ENCODE measurements around the gene TNPO3.

Gene TNPO3

GRCh38 chr7:128941946-128942526 lies 112.9 kb downstream of the TNPO3 start:
- no peak overlapping the region for H3K4me3 ChIP-seq (ENCODE audit: low read depth, low read length)
- in situ Hi-C loops (cut with HindIII; ENCODE audit: low sequenced_read_pairs): no loop called here
- DNase-seq (ENCODE audit: low read depth): no peak
- TF ChIP-seq CTCF (IDR thresholded peaks at IDR 0.05; ENCODE audit: low read depth, low read length, missing control alignments): no peak

GRCh38 chr7:128941323-128941890 lies 113.5 kb downstream of the TNPO3 start:
- in situ Hi-C loops (cut with HindIII; ENCODE audit: low sequenced_read_pairs): no loop called here
- no peak for TF ChIP-seq CTCF (IDR thresholded peaks at IDR 0.05; ENCODE audit: low read depth, low read length, missing control alignments)
- no peak overlapping the region for H3K4me3 ChIP-seq (ENCODE audit: low read depth, low read length)
- no peak for DNase-seq (ENCODE audit: low read depth)

- no peak for DNase-seq (ENCODE audit: low read depth)
- TF ChIP-seq CTCF (IDR thresholded peaks at IDR 0.05; ENCODE audit: low read depth, low read length, missing control alignments): no peak
- H3K4me3 ChIP-seq (ENCODE audit: low read depth, low read length): no peak overlapping the region
- in situ Hi-C loops (cut with HindIII; ENCODE audit: low sequenced_read_pairs): no loop called here
These were observed 114.2 kb downstream of the TNPO3 start for GRCh38 chr7:128940494-128941322.

- H3K4me3 ChIP-seq (ENCODE audit: low read depth, low read length): no peak overlapping the region
- no peak for DNase-seq (ENCODE audit: low read depth)
- TF ChIP-seq CTCF (IDR thresholded peaks at IDR 0.05; ENCODE audit: low read depth, low read length, missing control alignments): no peak
- in situ Hi-C loops (cut with HindIII; ENCODE audit: low sequenced_read_pairs): no loop called here
These were observed 115.0 kb downstream of the TNPO3 start for GRCh38 chr7:128939861-128940410.

- TF ChIP-seq CTCF (IDR thresholded peaks at IDR 0.05; ENCODE audit: low read depth, low read length, missing control alignments): no peak
- no peak overlapping the region for H3K4me3 ChIP-seq (ENCODE audit: low read depth, low read length)
- no peak for DNase-seq (ENCODE audit: low read depth)
- in situ Hi-C loops (cut with HindIII; ENCODE audit: low sequenced_read_pairs): no loop called here
These were observed 115.6 kb downstream of the TNPO3 start for GRCh38 chr7:128939075-128939860.

GRCh38 chr7:128938544-128939074 lies 116.3 kb downstream of the TNPO3 start:
- TF ChIP-seq CTCF (IDR thresholded peaks at IDR 0.05; ENCODE audit: low read depth, low read length, missing control alignments): no peak
- peak overlapping the region; percentile 34 for H3K4me3 ChIP-seq (ENCODE audit: low read depth, low read length)
- DNase-seq (ENCODE audit: low read depth): no peak
- in situ Hi-C loops (cut with HindIII; ENCODE audit: low sequenced_read_pairs): no loop called here

Data from astrocyte of the cerebellum (primary cell).